Measurements from ENCODE around the gene ALS2CL.

Gene ALS2CL

DNA sequence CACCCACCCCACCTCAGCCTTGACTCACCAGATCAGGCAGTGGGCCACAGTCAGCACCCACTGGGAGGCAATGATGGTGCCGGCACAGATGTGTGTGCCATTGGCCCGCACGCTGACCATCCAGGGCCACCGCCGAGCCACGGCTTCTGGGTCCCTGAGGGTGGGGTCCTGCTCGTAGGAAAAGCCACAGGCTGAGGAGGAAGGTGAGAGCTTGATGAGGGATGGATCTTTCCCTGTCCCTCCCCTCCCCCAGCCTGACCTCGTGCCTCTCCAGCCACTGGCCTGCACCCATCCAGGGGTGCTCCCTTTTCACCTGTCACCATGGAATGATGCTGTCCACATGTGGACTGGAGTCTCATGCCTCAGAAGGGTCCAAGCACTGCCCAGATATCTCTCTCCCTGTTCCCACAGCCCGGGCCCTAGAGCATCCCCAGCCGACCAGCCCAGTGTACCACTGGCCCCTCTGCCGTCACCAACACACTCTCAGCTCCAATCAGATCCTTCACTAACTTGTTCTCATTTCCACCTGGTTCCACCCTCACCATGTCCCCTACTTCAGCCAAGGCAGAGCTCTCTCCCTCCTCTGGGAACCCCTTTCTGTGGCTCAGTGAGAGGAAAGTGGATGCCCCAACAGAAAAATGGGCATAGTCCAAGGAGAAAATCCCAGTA, 22.2 kb upstream of the ALS2CL start:
- TF ChIP-seq, protein P1, sequence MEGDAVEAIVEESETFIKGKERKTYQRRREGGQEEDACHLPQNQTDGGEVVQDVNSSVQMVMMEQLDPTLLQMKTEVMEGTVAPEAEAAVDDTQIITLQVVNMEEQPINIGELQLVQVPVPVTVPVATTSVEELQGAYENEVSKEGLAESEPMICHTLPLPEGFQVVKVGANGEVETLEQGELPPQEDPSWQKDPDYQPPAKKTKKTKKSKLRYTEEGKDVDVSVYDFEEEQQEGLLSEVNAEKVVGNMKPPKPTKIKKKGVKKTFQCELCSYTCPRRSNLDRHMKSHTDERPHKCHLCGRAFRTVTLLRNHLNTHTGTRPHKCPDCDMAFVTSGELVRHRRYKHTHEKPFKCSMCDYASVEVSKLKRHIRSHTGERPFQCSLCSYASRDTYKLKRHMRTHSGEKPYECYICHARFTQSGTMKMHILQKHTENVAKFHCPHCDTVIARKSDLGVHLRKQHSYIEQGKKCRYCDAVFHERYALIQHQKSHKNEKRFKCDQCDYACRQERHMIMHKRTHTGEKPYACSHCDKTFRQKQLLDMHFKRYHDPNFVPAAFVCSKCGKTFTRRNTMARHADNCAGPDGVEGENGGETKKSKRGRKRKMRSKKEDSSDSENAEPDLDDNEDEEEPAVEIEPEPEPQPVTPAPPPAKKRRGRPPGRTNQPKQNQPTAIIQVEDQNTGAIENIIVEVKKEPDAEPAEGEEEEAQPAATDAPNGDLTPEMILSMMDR (IDR thresholded peaks at IDR 0.05; ENCODE audit: control insufficient read depth, extremely low read depth, insufficient read depth), result no peak
- DNase-seq (ENCODE audit: low read depth), result no peak

DNA sequence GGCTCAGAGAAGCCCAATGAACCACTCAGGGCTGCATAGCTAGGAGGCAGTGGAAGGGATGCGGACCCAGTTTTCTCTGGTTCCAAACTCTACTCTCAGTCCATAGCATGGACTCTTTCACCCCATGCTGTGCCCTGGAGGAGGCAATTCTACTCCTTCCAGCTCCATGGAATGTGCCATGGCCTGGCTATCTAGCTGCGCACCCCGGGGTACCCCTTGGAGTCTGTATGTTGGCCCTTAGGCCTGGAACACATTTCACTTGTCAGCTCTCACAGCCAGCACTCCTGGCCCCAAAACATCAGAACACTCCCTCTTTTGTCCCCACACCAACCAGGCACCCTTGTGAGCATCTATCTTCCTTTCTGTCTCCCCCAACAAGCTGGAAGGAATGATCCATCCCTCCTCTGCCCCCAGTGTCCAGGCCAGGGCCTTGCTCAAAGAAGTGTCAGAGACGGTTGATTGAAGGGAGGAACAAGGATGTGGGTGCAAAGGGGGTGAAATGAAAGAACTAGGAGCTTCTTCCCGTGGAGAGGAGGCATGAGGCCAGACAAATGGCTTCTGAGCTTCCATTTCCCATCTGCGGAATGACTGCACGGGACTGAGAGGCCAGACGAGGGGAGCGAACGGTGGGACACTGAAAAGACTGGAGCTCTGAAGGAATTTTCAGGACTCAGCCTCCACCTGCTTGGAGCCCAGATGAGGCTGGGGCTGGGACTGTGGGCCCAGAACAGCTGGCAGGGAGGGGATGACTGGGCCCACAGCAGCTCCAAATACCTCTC, 21.4 kb upstream of the ALS2CL start:
- no peak overlapping the region for H3K4me3 ChIP-seq (ENCODE audit: low read depth, low read length)
- DNase-seq (ENCODE audit: low read depth), result no peak
- TF ChIP-seq, protein P1 (IDR thresholded peaks at IDR 0.05; ENCODE audit: control insufficient read depth, extremely low read depth, insufficient read depth), result no peak

More for the DNA sequence above, 22.2 kb upstream of the ALS2CL start:
- H3K4me3 ChIP-seq (ENCODE audit: low read depth, low read length), result no peak overlapping the region

DNA sequence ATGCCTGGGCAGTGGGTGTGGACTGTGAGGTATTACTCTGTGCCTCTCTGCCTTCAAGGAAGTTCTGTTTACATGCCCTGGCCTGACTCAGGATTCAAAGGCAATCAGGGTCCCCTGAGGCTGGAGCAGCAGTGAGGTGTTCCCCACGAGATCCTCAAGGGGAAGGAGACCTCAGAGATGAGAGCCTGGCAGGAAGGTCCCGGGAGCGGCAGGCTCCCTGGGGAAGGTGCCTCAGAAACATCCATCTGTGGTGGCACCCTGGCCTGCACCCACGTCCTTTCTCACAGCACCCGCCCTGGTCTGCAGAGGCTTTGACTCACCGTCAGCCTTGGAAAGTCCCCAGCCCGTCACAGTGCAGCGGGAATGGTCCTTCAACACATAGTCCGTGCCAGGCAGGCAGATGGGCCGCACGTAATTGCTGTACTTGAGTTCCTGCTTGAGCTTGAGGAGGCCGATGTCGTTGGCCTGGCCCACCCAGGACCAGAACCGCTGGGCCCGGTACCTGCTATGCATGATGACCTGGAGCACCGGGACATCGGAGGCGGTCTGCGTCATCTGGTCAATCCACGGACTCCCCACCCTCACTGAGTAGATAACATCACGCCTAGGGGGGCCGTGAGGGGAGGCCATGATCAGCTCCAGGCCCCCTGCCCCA, 20.5 kb upstream of the ALS2CL start:
- DNase-seq (ENCODE audit: low read depth), result no peak
- TF ChIP-seq, protein P1 (IDR thresholded peaks at IDR 0.05; ENCODE audit: control insufficient read depth, extremely low read depth, insufficient read depth), result no peak
- no peak overlapping the region for H3K4me3 ChIP-seq (ENCODE audit: low read depth, low read length)

DNA sequence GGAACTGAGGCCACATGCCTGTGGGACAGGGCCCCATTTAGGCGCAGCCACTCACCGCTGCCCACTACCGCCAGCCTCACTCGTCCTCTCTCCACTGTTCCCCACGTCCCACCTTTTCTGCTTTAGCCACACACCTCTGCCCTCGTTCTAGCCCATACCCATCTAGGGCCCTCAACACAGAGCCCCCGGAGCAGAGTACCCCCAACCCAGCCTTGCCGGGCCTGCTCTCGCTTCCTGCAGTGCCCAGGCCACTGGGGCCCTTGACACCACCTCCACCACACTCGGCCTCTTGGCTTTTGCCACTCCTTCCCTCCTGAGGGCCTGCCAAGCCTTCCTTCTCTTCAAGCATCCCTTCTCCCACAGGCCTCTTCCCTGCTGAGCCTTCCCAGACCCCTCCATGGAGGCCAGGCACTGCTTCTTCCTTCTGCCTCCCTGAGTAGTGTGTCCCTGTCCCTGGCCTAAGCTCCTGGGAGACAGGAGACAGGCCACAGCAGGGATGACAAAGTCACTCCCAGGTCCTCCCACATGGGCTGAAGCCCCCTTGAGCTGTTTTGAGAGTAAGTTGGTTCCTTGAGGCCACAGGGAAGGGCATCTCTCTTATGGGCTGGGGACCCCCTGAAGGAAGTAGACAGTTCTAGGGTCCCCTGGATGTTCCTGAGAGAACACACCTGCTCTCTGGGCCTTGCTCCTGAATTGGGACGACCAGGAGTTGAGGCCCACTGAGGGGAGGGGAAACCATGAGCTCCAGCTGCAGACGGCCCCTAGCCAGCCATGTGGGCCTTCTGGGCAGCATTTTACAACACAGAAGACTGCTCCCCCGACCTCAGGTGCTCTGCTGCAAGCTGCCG, 19.8 kb upstream of the ALS2CL start:
- TF ChIP-seq, protein P1 (IDR thresholded peaks at IDR 0.05; ENCODE audit: control insufficient read depth, extremely low read depth, insufficient read depth), result no peak
- DNase-seq (ENCODE audit: low read depth), result no peak
- H3K4me3 ChIP-seq (ENCODE audit: low read depth, low read length), result no peak overlapping the region

DNA sequence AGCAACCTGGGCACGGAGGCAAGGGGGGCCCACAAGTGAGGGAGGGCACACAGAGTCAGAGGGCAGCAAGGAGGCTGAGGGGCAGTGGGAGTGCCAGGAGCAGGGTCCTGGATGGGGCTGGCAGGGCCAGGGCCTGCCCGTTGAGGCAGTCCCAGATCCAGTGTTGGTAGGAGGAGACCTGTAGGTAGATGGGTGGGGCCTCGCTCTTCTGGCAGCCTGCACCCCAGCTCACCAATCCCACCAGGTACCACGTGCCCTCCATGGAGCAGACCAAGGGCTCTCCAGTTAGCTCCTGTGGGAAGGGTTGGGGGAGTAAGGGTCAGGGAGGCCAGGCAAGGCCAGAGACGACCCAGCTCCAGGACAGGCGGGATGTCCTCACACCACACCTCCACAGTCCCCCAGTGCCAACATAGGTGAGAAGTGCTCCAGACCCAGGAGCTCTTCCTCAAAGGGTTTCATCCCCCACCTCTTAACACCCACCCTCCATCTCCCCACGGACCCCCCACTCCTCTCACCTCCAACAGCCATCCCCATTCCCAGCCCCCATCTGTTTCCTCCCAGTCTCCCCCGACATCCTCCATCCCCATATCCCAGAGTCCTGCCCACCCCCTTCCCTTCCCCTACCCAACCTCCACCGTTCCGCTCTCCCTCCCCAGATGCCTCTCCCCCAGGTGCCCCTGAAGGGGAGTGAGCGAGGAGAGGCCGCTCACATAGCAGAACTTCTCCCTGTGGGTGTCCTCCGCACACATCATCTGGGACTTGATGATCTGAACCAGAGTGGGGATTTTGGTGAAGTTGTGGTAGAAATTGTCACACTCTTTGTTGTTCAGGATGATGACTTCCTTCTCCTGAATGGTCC, 18.9 kb upstream of the ALS2CL start:
- TF ChIP-seq, protein P1 (IDR thresholded peaks at IDR 0.05; ENCODE audit: control insufficient read depth, extremely low read depth, insufficient read depth), result no peak
- H3K4me3 ChIP-seq (ENCODE audit: low read depth, low read length), result no peak overlapping the region
- no peak for DNase-seq (ENCODE audit: low read depth)

DNA sequence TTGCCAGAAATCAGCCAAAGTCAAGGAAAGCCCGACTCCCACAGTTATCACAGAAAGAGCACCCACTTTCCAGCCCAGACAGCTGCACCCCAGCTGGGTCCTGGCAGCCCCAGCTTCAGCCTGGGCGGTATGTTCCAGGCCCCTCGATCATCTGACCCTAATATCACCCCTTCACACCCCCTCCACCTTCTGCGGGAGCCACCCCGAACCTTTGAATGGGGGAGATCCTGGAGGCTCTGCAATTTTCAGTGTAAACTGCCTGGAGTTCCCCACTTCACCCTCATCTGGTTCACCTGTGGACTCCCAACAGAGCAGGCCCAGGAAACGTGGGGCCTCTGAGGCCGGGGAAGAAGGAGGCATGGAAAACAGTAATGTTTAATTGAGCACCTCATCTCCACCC, 18.3 kb upstream of the ALS2CL start:
- TF ChIP-seq, protein P1 (IDR thresholded peaks at IDR 0.05; ENCODE audit: control insufficient read depth, extremely low read depth, insufficient read depth), result no peak
- no peak overlapping the region for H3K4me3 ChIP-seq (ENCODE audit: low read depth, low read length)

More for the DNA sequence above, 18.3 kb upstream of the ALS2CL start:
- DNase-seq (ENCODE audit: low read depth), result no peak

Measured in LNCaP clone FGC (cell line).